WTC11 (cell line): Measurements from ENCODE around the gene RNF145.

ENCODE experiments used
- ELF4 ChIP-seq: sonication (generic); formaldehyde crosslinking; IDR thresholded peaks from 2 replicates; pipeline ENCODE4 v1.8.1; 2022; ENCODE audit warnings: low read depth, mild to moderate bottlenecking, moderate library complexity, missing genetic modification reagents
- ZNF317 ChIP-seq: sonication (generic); formaldehyde crosslinking; IDR thresholded peaks from 2 replicates; pipeline ENCODE4 v1.8.1; 2023; ENCODE audit warnings: low read depth, mild to moderate bottlenecking, moderate library complexity, missing genetic modification reagents, borderline replicate concordance
- TF ChIP-seq, protein P1 (sequence below): fragments of 250-450 bp; sonication (Bioruptor Pico); conservative IDR thresholded peaks from 2 replicates; pipeline ENCODE4 v1.9.0; 2021; ENCODE audit warnings: mild to moderate bottlenecking
- TF ChIP-seq, protein P2 (sequence below): sonication (generic); formaldehyde crosslinking; conservative IDR thresholded peaks from 2 replicates; pipeline ENCODE4 v1.8.1; 2022; ENCODE audit warnings: mild to moderate bottlenecking, missing genetic modification reagents
- TF ChIP-seq, protein P3 (sequence below): sonication (generic); formaldehyde crosslinking; IDR thresholded peaks from 2 replicates; pipeline ENCODE4 v1.8.1; 2023; ENCODE audit warnings: mild to moderate bottlenecking, missing genetic modification reagents, borderline replicate concordance
- TF ChIP-seq, protein P4 (sequence below): sonication (generic); formaldehyde crosslinking; IDR thresholded peaks from 2 replicates; pipeline ENCODE4 v1.8.1; 2023; ENCODE audit warnings: mild to moderate bottlenecking, missing genetic modification reagents, moderate library complexity
- TF ChIP-seq, protein P5 (sequence below): fragments of 200-600 bp; IDR thresholded peaks from 2 replicates; pipeline ENCODE4 v1.8.0; 2022; ENCODE audit warnings: antibody characterized with exemption

DNA sequence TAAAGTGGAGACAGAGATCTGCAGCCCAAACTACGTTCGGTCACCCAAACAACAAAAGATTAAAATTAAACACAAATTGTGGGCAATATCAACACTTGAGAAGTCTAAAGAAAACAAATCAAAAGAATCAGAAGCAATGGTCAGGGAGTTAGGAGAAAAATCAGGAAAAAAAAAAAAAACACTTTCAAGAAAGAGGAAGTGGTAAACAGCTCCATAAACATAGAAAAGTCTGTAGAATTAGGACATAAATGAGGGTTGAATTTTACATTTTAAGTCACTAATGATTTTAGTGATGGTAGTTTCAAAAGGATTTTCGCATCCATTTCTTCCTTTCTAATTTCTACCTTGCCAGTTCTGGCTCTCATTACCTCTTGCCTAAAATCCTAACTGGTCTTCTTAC, 10.1 kb downstream of the RNF145 start:
- TF ChIP-seq ELF4 (CRISPR knock-in tag), result no peak
- TF ChIP-seq, protein P1, sequence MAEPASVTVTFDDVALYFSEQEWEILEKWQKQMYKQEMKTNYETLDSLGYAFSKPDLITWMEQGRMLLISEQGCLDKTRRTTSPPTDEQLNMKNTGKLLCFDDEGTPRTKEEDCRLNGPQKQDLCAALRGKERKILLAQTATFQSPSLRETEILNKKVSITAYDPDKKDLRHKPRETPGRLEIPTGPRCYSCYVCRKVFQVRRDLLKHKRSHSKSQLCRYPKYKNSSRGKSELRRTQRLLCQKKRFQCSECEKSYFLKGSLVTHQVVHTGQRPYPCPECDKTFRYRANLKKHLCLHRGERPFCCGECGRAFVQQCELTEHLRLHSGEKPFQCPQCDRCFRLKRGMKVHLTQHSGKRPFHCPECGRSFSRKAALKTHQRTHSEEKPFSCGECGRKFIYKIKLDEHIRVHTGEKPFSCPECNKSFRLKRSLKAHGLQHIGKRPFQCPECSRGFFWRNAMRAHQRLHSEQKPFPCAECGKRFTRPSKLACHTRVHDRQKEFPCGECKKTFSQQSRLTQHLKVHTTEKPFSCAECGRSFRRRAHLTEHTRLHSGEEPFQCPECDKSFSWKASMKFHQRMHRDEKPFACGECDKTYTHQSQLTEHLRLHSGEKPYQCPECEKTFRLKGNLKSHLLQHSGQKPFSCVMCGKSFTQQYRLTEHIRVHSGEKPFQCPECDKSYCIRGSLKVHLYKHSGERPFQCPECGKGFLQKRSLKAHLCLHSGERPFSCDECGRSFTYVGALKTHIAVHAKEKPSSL (CRISPR knock-in tag), result no peak
- TF ChIP-seq, protein P2, sequence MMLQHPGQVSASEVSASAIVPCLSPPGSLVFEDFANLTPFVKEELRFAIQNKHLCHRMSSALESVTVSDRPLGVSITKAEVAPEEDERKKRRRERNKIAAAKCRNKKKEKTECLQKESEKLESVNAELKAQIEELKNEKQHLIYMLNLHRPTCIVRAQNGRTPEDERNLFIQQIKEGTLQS, result no peak
- TF ChIP-seq, protein P3, sequence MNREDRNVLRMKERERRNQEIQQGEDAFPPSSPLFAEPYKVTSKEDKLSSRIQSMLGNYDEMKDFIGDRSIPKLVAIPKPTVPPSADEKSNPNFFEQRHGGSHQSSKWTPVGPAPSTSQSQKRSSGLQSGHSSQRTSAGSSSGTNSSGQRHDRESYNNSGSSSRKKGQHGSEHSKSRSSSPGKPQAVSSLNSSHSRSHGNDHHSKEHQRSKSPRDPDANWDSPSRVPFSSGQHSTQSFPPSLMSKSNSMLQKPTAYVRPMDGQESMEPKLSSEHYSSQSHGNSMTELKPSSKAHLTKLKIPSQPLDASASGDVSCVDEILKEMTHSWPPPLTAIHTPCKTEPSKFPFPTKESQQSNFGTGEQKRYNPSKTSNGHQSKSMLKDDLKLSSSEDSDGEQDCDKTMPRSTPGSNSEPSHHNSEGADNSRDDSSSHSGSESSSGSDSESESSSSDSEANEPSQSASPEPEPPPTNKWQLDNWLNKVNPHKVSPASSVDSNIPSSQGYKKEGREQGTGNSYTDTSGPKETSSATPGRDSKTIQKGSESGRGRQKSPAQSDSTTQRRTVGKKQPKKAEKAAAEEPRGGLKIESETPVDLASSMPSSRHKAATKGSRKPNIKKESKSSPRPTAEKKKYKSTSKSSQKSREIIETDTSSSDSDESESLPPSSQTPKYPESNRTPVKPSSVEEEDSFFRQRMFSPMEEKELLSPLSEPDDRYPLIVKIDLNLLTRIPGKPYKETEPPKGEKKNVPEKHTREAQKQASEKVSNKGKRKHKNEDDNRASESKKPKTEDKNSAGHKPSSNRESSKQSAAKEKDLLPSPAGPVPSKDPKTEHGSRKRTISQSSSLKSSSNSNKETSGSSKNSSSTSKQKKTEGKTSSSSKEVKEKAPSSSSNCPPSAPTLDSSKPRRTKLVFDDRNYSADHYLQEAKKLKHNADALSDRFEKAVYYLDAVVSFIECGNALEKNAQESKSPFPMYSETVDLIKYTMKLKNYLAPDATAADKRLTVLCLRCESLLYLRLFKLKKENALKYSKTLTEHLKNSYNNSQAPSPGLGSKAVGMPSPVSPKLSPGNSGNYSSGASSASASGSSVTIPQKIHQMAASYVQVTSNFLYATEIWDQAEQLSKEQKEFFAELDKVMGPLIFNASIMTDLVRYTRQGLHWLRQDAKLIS (CRISPR knock-in tag), result no peak
- TF ChIP-seq, protein P4, sequence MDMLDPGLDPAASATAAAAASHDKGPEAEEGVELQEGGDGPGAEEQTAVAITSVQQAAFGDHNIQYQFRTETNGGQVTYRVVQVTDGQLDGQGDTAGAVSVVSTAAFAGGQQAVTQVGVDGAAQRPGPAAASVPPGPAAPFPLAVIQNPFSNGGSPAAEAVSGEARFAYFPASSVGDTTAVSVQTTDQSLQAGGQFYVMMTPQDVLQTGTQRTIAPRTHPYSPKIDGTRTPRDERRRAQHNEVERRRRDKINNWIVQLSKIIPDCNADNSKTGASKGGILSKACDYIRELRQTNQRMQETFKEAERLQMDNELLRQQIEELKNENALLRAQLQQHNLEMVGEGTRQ (CRISPR knock-in tag), result no peak
- TF ChIP-seq, protein P5, sequence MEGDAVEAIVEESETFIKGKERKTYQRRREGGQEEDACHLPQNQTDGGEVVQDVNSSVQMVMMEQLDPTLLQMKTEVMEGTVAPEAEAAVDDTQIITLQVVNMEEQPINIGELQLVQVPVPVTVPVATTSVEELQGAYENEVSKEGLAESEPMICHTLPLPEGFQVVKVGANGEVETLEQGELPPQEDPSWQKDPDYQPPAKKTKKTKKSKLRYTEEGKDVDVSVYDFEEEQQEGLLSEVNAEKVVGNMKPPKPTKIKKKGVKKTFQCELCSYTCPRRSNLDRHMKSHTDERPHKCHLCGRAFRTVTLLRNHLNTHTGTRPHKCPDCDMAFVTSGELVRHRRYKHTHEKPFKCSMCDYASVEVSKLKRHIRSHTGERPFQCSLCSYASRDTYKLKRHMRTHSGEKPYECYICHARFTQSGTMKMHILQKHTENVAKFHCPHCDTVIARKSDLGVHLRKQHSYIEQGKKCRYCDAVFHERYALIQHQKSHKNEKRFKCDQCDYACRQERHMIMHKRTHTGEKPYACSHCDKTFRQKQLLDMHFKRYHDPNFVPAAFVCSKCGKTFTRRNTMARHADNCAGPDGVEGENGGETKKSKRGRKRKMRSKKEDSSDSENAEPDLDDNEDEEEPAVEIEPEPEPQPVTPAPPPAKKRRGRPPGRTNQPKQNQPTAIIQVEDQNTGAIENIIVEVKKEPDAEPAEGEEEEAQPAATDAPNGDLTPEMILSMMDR, result no peak
- TF ChIP-seq ZNF317 (CRISPR knock-in tag), result no peak
